Osteoblast (primary cell): ENCODE results near the gene ZDHHC11B. TPM values are rescaled to one million over a fixed set of nuclear protein-coding genes. Genes with fewer than 3 reads are reported as not detected.

ENCODE experiments used
- DNase-seq: peaks from one replicate; pipeline ENCODE4 v3.0.0; 2011; ENCODE audit warnings: low spot score, mixed read lengths; ENCODE audit not compliant: insufficient read length; ENCODE audit errors: missing footprints
- H2AFZ ChIP-seq: 2 replicates; pipeline ENCODE4 v1.6.0; 2011; ENCODE audit warnings: mild to moderate bottlenecking, low read length
- H3K27ac ChIP-seq: 2 replicates; pipeline ENCODE4 v1.5.1; 2011; ENCODE audit warnings: mild to moderate bottlenecking, low read depth, low read length, moderate library complexity
- H3K27me3 ChIP-seq: 2 replicates; pipeline ENCODE4 v1.6.0; 2012; ENCODE audit warnings: mild to moderate bottlenecking, control low read depth, inconsistent platforms, low read length, moderate library complexity; ENCODE audit not compliant: insufficient read depth
- H3K36me3 ChIP-seq: 2 replicates; pipeline ENCODE4 v1.5.1; 2011; ENCODE audit warnings: mild to moderate bottlenecking, low read length, control low read depth, moderate library complexity; ENCODE audit not compliant: insufficient read depth
- H3K4me1 ChIP-seq: 2 replicates; pipeline ENCODE4 v1.5.1; 2011; ENCODE audit warnings: mild to moderate bottlenecking, low read length, control low read depth, moderate library complexity; ENCODE audit not compliant: insufficient read depth
- H3K4me2 ChIP-seq: 2 replicates; pipeline ENCODE4 v1.6.0; 2011; ENCODE audit warnings: mild to moderate bottlenecking, low read length; ENCODE audit not compliant: insufficient read depth
- H3K4me3 ChIP-seq: fragments of 200-600 bp; sonication (generic); 3 replicates; pipeline ENCODE4 v1.5.1; 2012; ENCODE audit warnings: mild to moderate bottlenecking, low read length, inconsistent platforms; ENCODE audit not compliant: insufficient read depth
- H3K79me2 ChIP-seq: 2 replicates; pipeline ENCODE4 v1.6.0; 2012; ENCODE audit warnings: mild to moderate bottlenecking, low read length, control low read depth, inconsistent platforms; ENCODE audit not compliant: insufficient read depth
- H3K9me3 ChIP-seq: 2 replicates; pipeline ENCODE4 v1.5.1; 2011; ENCODE audit warnings: low read depth, low read length, control low read depth
- H4K20me1 ChIP-seq: 2 replicates; pipeline ENCODE4 v1.6.0; 2012; ENCODE audit warnings: mild to moderate bottlenecking, low read length, control low read depth; ENCODE audit not compliant: insufficient read depth
- CTCF ChIP-seq: IDR thresholded peaks from 2 replicates; pipeline ENCODE4 v1.5.1; 2011; ENCODE audit warnings: mild to moderate bottlenecking, low read depth, low read length, moderate library complexity; ENCODE audit errors: extremely low read depth
- total RNA-seq: library from RNA; depleted of rRNA; stranded (reverse); fragments of >200 nt; gene quantifications from 2 replicates; pipeline ENCODE4 v1.2.3, GENCODE V29; 2012

ZDHHC11B gene
- total RNA-seq, 1 donor = not detected

GRCh38 chr5:677131-678101, 107.1 kb downstream of the ZDHHC11B start:
- no peak overlapping the region for H3K27ac ChIP-seq
- no peak overlapping the region for H2AFZ ChIP-seq
- H3K79me2 ChIP-seq = no peaks in the 10 kb centered on the region
- H3K4me3 ChIP-seq = no peak overlapping the region
- TF ChIP-seq CTCF = no peak
- no peaks in the 10 kb centered on the region for H4K20me1 ChIP-seq
- DNase-seq = peak; percentile 75
- H3K27me3 ChIP-seq = peaks cover 30% of the 10 kb centered on the region
- no peaks in the 10 kb centered on the region for H3K9me3 ChIP-seq
- no peak overlapping the region for H3K4me2 ChIP-seq
- peaks cover 4% of the 10 kb centered on the region for H3K4me1 ChIP-seq
- no peaks in the 10 kb centered on the region for H3K36me3 ChIP-seq

- Histone ChIP-seq H3K4me2 (no peak overlapping the region), H2AFZ (no peak overlapping the region), H3K27me3 (peaks cover 37% of the 10 kb centered on the region)
These were observed 107.8 kb downstream of the ZDHHC11B start for GRCh38 chr5:676699-677076.

DNA sequence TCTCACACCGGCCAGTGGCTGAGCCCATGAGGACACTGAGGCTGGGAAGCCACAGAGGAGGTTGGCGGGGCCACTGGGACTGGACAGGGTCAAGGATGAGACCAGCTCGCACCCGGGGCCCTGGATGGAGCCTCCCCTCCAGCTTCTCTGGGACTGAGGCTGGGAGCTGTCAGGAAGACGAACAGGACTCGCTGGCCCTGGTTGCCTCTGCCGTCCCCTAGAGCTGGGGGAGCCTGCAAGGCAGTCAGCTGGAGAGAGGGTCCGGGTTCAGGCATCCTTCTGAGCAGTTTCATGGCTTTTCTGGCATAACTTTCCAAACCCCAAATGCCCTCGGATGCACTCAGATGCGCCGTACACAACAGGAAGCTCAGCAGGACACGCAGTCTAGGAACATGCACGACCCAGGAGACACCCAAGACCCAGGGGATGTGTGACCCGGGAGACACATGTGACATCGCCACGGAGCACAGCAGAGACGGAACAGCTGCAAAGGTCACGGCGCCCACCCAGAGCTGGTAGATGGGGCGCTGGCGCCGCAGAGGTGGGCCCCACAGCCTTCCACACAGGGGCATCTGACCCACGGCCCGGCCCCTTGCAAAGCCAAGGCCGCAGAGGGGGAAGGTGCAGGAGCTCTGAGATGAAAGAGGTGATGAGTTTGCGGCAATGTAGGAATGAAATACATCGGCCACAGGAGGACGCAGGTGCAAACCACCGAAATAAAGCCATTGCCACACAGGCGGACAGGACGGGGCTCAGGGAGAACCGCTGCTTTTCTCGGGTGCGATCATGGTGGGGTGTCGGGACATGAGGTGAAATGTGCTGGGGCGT, 108.4 kb downstream of the ZDHHC11B start:
- Histone ChIP-seq H3K4me3 (no peak overlapping the region), H2AFZ (no peak overlapping the region), H3K4me1 (peaks cover 11% of the 10 kb centered on the region), H3K27me3 (peaks cover 37% of the 10 kb centered on the region), H4K20me1 (no peaks in the 10 kb centered on the region), H3K36me3 (no peaks in the 10 kb centered on the region), H3K27ac (no peak overlapping the region), H3K79me2 (no peaks in the 10 kb centered on the region), H3K9me3 (no peaks in the 10 kb centered on the region), H3K4me2 (no peak overlapping the region)
- DNase-seq = peak; percentile 81
- TF ChIP-seq CTCF = no peak

More at GRCh38 chr5:676699-677076, 107.8 kb downstream of the ZDHHC11B start:
- Histone ChIP-seq H3K79me2 (no peaks in the 10 kb centered on the region), H3K36me3 (no peaks in the 10 kb centered on the region), H3K27ac (no peak overlapping the region), H3K4me3 (no peak overlapping the region), H4K20me1 (no peaks in the 10 kb centered on the region), H3K4me1 (peaks cover 10% of the 10 kb centered on the region), H3K9me3 (no peaks in the 10 kb centered on the region)
- DNase-seq = peak; percentile 79
- TF ChIP-seq CTCF = no peak
